ENCODE data around the gene PRR23E.

DNA sequence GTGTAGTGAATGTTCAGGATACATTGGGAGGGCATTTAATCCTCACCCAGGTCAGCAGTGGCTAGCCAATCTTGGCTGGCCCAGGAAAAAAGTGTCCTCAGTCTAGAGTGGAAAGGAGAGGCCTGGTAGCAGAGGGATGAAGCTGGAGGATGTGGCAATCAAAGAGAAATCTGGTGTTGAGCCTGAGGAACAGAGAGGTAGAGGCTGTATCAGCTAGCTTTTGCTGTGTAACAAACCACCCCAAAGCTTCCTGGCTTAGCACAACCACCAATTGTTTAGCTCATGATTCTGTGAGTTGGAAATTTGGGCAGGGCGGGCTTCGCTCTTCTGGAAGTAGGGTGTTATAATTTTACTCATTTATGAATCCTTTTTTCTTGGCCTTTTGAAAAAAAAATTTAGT is 49.8 kb upstream of the PRR23E start:
- TF ChIP-seq, protein P1, sequence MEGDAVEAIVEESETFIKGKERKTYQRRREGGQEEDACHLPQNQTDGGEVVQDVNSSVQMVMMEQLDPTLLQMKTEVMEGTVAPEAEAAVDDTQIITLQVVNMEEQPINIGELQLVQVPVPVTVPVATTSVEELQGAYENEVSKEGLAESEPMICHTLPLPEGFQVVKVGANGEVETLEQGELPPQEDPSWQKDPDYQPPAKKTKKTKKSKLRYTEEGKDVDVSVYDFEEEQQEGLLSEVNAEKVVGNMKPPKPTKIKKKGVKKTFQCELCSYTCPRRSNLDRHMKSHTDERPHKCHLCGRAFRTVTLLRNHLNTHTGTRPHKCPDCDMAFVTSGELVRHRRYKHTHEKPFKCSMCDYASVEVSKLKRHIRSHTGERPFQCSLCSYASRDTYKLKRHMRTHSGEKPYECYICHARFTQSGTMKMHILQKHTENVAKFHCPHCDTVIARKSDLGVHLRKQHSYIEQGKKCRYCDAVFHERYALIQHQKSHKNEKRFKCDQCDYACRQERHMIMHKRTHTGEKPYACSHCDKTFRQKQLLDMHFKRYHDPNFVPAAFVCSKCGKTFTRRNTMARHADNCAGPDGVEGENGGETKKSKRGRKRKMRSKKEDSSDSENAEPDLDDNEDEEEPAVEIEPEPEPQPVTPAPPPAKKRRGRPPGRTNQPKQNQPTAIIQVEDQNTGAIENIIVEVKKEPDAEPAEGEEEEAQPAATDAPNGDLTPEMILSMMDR (IDR thresholded peaks at IDR 0.05), result no peak
- TF ChIP-seq POLR2A (IDR thresholded peaks at IDR 0.05), result no peak
